ENCODE data around the gene NRL.

NRL gene

GRCh38 chr14:24160499-24160849, 45.7 kb upstream of the NRL start:
- no peak overlapping the region for H3K9ac ChIP-seq (ENCODE audit: low read depth, low read length, poor library complexity)
- H2BK120ac ChIP-seq (ENCODE audit: low read depth, low read length): no peak overlapping the region
- H3K23ac ChIP-seq (ENCODE audit: low read depth, low read length, poor library complexity): no peak overlapping the region
- no peak overlapping the region for H2AFZ ChIP-seq (ENCODE audit: low read length)
- no peak overlapping the region for H3K4ac ChIP-seq (ENCODE audit: low read length)
- no peak overlapping the region for H4K91ac ChIP-seq (ENCODE audit: low read depth, low read length, poor library complexity)
- H3K14ac ChIP-seq (ENCODE audit: low read length): no peak overlapping the region
- H2BK12ac ChIP-seq (ENCODE audit: low read length): no peak overlapping the region
- no peak overlapping the region for H2BK15ac ChIP-seq (ENCODE audit: low read length)
- H3K79me1 ChIP-seq (ENCODE audit: low read depth, low read length): no peaks in the 10 kb centered on the region
- H3K9me3 ChIP-seq (replicated peaks in 1 of 2; ENCODE audit: control insufficient read depth in 2 of 2, insufficient read depth in 1 of 2, low read depth in 1 of 2, low read length in 2 of 2): no peaks in the 10 kb centered on the region
- WGBS, 2 donors (ENCODE audit: extremely low coverage in 2 of 2, insufficient read length in 2 of 2, insufficient replicate concordance in 1 of 2): no CpG with 5 or more reads among the region's 4 CpGs
- H3K4me2 ChIP-seq (ENCODE audit: insufficient read depth, low read length, poor library complexity, severe bottlenecking): no peak overlapping the region
- DNase-seq (ENCODE audit: low spot score): no peak
- H2AK5ac ChIP-seq (ENCODE audit: low read depth, low read length): no peak overlapping the region
- H3K27me3 ChIP-seq (ENCODE audit: control insufficient read depth in 3 of 3, insufficient read depth in 3 of 3, low read depth in 1 of 3, low read length in 3 of 3): no peaks in the 10 kb centered on the region
- peaks cover 43 to 73% of the 10 kb centered on the region in 2 donors for H3K36me3 ChIP-seq (replicated peaks in 1 of 2; ENCODE audit: control insufficient read depth in 2 of 2, insufficient read depth in 2 of 2, low read length in 2 of 2)
- H3K4me1 ChIP-seq (ENCODE audit: control insufficient read depth in 2 of 2, insufficient read depth in 1 of 2, low read depth in 1 of 2, low read length in 2 of 2): peaks cover 7 to 13% of the 10 kb centered on the region in 2 donors
- no peak overlapping the region for H3K27ac ChIP-seq (replicated peaks; ENCODE audit: low read length)
- no peak overlapping the region for H3K4me3 ChIP-seq (ENCODE audit: low read length in 2 of 2)
- no peak overlapping the region for H2BK5ac ChIP-seq (ENCODE audit: low read length)
- no peak overlapping the region for H4K8ac ChIP-seq (ENCODE audit: low read depth, low read length)
- no peak overlapping the region for H3K18ac ChIP-seq (ENCODE audit: low read length)

- Histone ChIP-seq H2BK120ac (ENCODE audit: low read depth, low read length) (no peak overlapping the region), H2BK5ac (ENCODE audit: low read length) (no peak overlapping the region), H2BK15ac (ENCODE audit: low read length) (no peak overlapping the region), H3K4me1 (ENCODE audit: control insufficient read depth in 2 of 2, insufficient read depth in 1 of 2, low read depth in 1 of 2, low read length in 2 of 2) (peaks cover 7 to 13% of the 10 kb centered on the region in 2 donors), H3K36me3 (replicated peaks in 1 of 2; ENCODE audit: control insufficient read depth in 2 of 2, insufficient read depth in 2 of 2, low read length in 2 of 2) (peaks cover 43 to 73% of the 10 kb centered on the region in 2 donors), H3K4ac (ENCODE audit: low read length) (no peak overlapping the region), H4K91ac (ENCODE audit: low read depth, low read length, poor library complexity) (no peak overlapping the region), H2BK12ac (ENCODE audit: low read length) (no peak overlapping the region), H3K18ac (ENCODE audit: low read length) (no peak overlapping the region), H3K27ac (replicated peaks; ENCODE audit: low read length) (no peak overlapping the region), H2AK5ac (ENCODE audit: low read depth, low read length) (no peak overlapping the region), H3K23ac (ENCODE audit: low read depth, low read length, poor library complexity) (no peak overlapping the region), H3K27me3 (ENCODE audit: control insufficient read depth in 3 of 3, insufficient read depth in 3 of 3, low read depth in 1 of 3, low read length in 3 of 3) (no peaks in the 10 kb centered on the region), H3K4me3 (ENCODE audit: low read length in 2 of 2) (peak overlapping the region in 1 of 2 donors; percentile 13), H3K4me2 (ENCODE audit: insufficient read depth, low read length, poor library complexity, severe bottlenecking) (no peak overlapping the region), H3K14ac (ENCODE audit: low read length) (no peak overlapping the region), H4K8ac (ENCODE audit: low read depth, low read length) (no peak overlapping the region), H3K9me3 (replicated peaks in 1 of 2; ENCODE audit: control insufficient read depth in 2 of 2, insufficient read depth in 1 of 2, low read depth in 1 of 2, low read length in 2 of 2) (no peaks in the 10 kb centered on the region), H2AFZ (ENCODE audit: low read length) (no peak overlapping the region), H3K9ac (ENCODE audit: low read depth, low read length, poor library complexity) (no peak overlapping the region), H3K79me1 (ENCODE audit: low read depth, low read length) (no peaks in the 10 kb centered on the region)
- DNase-seq (ENCODE audit: low spot score): no peak
- no CpG with 5 or more reads among the region's 11 CpGs for WGBS, 2 donors (ENCODE audit: extremely low coverage in 2 of 2, insufficient read length in 2 of 2, insufficient replicate concordance in 1 of 2)
Observed at GRCh38 chr14:24159777-24160498, 45.2 kb upstream of the NRL start.

GRCh38 chr14:24157331-24157730, 42.6 kb upstream of the NRL start:
- Histone ChIP-seq H3K79me1 (ENCODE audit: low read depth, low read length) (no peaks in the 10 kb centered on the region), H3K23ac (ENCODE audit: low read depth, low read length, poor library complexity) (no peak overlapping the region), H2BK15ac (ENCODE audit: low read length) (no peak overlapping the region), H2BK12ac (ENCODE audit: low read length) (no peak overlapping the region), H3K9me3 (replicated peaks in 1 of 2; ENCODE audit: control insufficient read depth in 2 of 2, insufficient read depth in 1 of 2, low read depth in 1 of 2, low read length in 2 of 2) (no peaks in the 10 kb centered on the region), H2AFZ (ENCODE audit: low read length) (no peak overlapping the region), H3K27ac (replicated peaks; ENCODE audit: low read length) (no peak overlapping the region), H3K4me1 (ENCODE audit: control insufficient read depth in 2 of 2, insufficient read depth in 1 of 2, low read depth in 1 of 2, low read length in 2 of 2) (peaks cover 7 to 13% of the 10 kb centered on the region in 2 donors), H4K8ac (ENCODE audit: low read depth, low read length) (no peak overlapping the region), H4K91ac (ENCODE audit: low read depth, low read length, poor library complexity) (no peak overlapping the region), H3K18ac (ENCODE audit: low read length) (no peak overlapping the region), H2AK5ac (ENCODE audit: low read depth, low read length) (no peak overlapping the region), H3K36me3 (replicated peaks in 1 of 2; ENCODE audit: control insufficient read depth in 2 of 2, insufficient read depth in 2 of 2, low read length in 2 of 2) (peaks cover 42 to 70% of the 10 kb centered on the region in 2 donors), H3K14ac (ENCODE audit: low read length) (no peak overlapping the region), H3K4me2 (ENCODE audit: insufficient read depth, low read length, poor library complexity, severe bottlenecking) (no peak overlapping the region), H3K4me3 (ENCODE audit: low read length in 2 of 2) (no peak overlapping the region), H3K4ac (ENCODE audit: low read length) (no peak overlapping the region), H2BK5ac (ENCODE audit: low read length) (no peak overlapping the region), H3K9ac (ENCODE audit: low read depth, low read length, poor library complexity) (no peak overlapping the region), H2BK120ac (ENCODE audit: low read depth, low read length) (no peak overlapping the region), H3K27me3 (ENCODE audit: control insufficient read depth in 3 of 3, insufficient read depth in 3 of 3, low read depth in 1 of 3, low read length in 3 of 3) (no peaks in the 10 kb centered on the region)
- no CpG with 5 or more reads among the region's 12 CpGs for WGBS, 2 donors (ENCODE audit: extremely low coverage in 2 of 2, insufficient read length in 2 of 2, insufficient replicate concordance in 1 of 2)
- DNase-seq (ENCODE audit: low spot score): no peak

- H3K23ac ChIP-seq (ENCODE audit: low read depth, low read length, poor library complexity): no peak overlapping the region
- no peak overlapping the region for H3K9ac ChIP-seq (ENCODE audit: low read depth, low read length, poor library complexity)
- no peak overlapping the region for H3K14ac ChIP-seq (ENCODE audit: low read length)
- no peak overlapping the region for H3K4me2 ChIP-seq (ENCODE audit: insufficient read depth, low read length, poor library complexity, severe bottlenecking)
- DNase-seq (ENCODE audit: low spot score): no peak
- no peak overlapping the region for H2BK12ac ChIP-seq (ENCODE audit: low read length)
- H2AK5ac ChIP-seq (ENCODE audit: low read depth, low read length): no peak overlapping the region
- H3K4ac ChIP-seq (ENCODE audit: low read length): no peak overlapping the region
- H2BK120ac ChIP-seq (ENCODE audit: low read depth, low read length): no peak overlapping the region
- H3K4me3 ChIP-seq (ENCODE audit: low read length in 2 of 2): no peak overlapping the region
- H4K91ac ChIP-seq (ENCODE audit: low read depth, low read length, poor library complexity): no peak overlapping the region
- H3K79me1 ChIP-seq (ENCODE audit: low read depth, low read length): no peaks in the 10 kb centered on the region
- no CpG with 5 or more reads among the region's 1 CpG for WGBS, 2 donors (ENCODE audit: extremely low coverage in 2 of 2, insufficient read length in 2 of 2, insufficient replicate concordance in 1 of 2)
- peaks cover 7 to 9% of the 10 kb centered on the region in 2 donors for H3K4me1 ChIP-seq (ENCODE audit: control insufficient read depth in 2 of 2, insufficient read depth in 1 of 2, low read depth in 1 of 2, low read length in 2 of 2)
- no peak overlapping the region for H2AFZ ChIP-seq (ENCODE audit: low read length)
- no peaks in the 10 kb centered on the region for H3K27me3 ChIP-seq (ENCODE audit: control insufficient read depth in 3 of 3, insufficient read depth in 3 of 3, low read depth in 1 of 3, low read length in 3 of 3)
- no peak overlapping the region for H2BK5ac ChIP-seq (ENCODE audit: low read length)
- no peak overlapping the region for H4K8ac ChIP-seq (ENCODE audit: low read depth, low read length)
- H2BK15ac ChIP-seq (ENCODE audit: low read length): no peak overlapping the region
- H3K36me3 ChIP-seq (replicated peaks in 1 of 2; ENCODE audit: control insufficient read depth in 2 of 2, insufficient read depth in 2 of 2, low read length in 2 of 2): peaks cover 41 to 74% of the 10 kb centered on the region in 2 donors
- no peaks in the 10 kb centered on the region for H3K9me3 ChIP-seq (replicated peaks in 1 of 2; ENCODE audit: control insufficient read depth in 2 of 2, insufficient read depth in 1 of 2, low read depth in 1 of 2, low read length in 2 of 2)
- H3K27ac ChIP-seq (replicated peaks; ENCODE audit: low read length): no peak overlapping the region
- no peak overlapping the region for H3K18ac ChIP-seq (ENCODE audit: low read length)
Observed at GRCh38 chr14:24156840-24157239, 42.1 kb upstream of the NRL start.
